AG10803 (cell line): ENCODE measurements around the gene BID.
A peak's percentile ranks its signal among the peaks of the same experiment; 100 is the strongest.

ENCODE experiments used
- DNase-seq: peaks from one replicate; pipeline ENCODE4 v3.0.0; 2010; ENCODE audit warnings: low read depth
- H3K4me3 ChIP-seq: 2 replicates; pipeline ENCODE4 v1.5.1; 2011; ENCODE audit warnings: mild to moderate bottlenecking, low read length, control low read depth
- CTCF ChIP-seq: conservative IDR thresholded peaks from 2 replicates; pipeline ENCODE4 v1.5.1; 2011; ENCODE audit warnings: mild to moderate bottlenecking, low read length, control low read depth, inconsistent platforms

Gene BID

GRCh38 chr22:17706947-17707346 lies 67.3 kb downstream of the BID start:
- no peak for TF ChIP-seq CTCF
- DNase-seq = no peak
- peak overlapping the region; percentile 59 for H3K4me3 ChIP-seq

- DNase-seq = peak; percentile 91
- TF ChIP-seq CTCF = no peak
- peak overlapping the region; percentile 59 for H3K4me3 ChIP-seq
Observed at GRCh38 chr22:17705951-17706900, 68.0 kb downstream of the BID start.

- no peak for TF ChIP-seq CTCF
- no peak for DNase-seq
- no peak overlapping the region for H3K4me3 ChIP-seq
Observed at GRCh38 chr22:17705546-17705945, 68.7 kb downstream of the BID start.

GRCh38 chr22:17703811-17704210 lies 70.5 kb downstream of the BID start:
- no peak for TF ChIP-seq CTCF
- no peak overlapping the region for H3K4me3 ChIP-seq
- DNase-seq = peak; percentile 44

GRCh38 chr22:17700778-17701177 lies 73.5 kb downstream of the BID start:
- peak; percentile 42 for DNase-seq
- no peak overlapping the region for H3K4me3 ChIP-seq
- no peak for TF ChIP-seq CTCF

- DNase-seq = no peak
- H3K4me3 ChIP-seq = no peak overlapping the region
Observed at GRCh38 chr22:17699696-17700340, 74.5 kb downstream of the BID start.

More at GRCh38 chr22:17699696-17700340, 74.5 kb downstream of the BID start:
- TF ChIP-seq CTCF = no peak
